Transverse colon (tissue), 4 donors: ENCODE results near the gene BBS4. TPM values are rescaled to one million over a fixed set of nuclear protein-coding genes. Genes with fewer than 3 reads are reported as not detected.

Experiments
- DNase-seq: peaks from one replicate; pipeline ENCODE4 v3.0.0-alpha.2; 2019
- H3K27ac ChIP-seq, 4 donors: fragments of 200-600 bp; sonication (generic); 2 replicates each; pipeline ENCODE4 v1.5.1; 2016 to 2018; ENCODE audit warnings: inconsistent platforms in 4 of 4
- H3K27me3 ChIP-seq: fragments of 200-600 bp; sonication (generic); 2 replicates; pipeline ENCODE4 v1.5.1; 2017; ENCODE audit warnings: inconsistent platforms
- H3K36me3 ChIP-seq, 4 donors: fragments of 200-600 bp; sonication (generic); 2 replicates each; pipeline ENCODE4 v1.5.1; 2017 to 2019; ENCODE audit warnings: inconsistent platforms in 4 of 4
- H3K4me1 ChIP-seq, 4 donors: fragments of 200-600 bp; sonication (generic); 2 replicates each; pipeline ENCODE4 v1.5.1; 2017 to 2020; ENCODE audit warnings: inconsistent platforms in 4 of 4
- H3K4me3 ChIP-seq, 4 donors: fragments of 200-600 bp; sonication (generic); 1 replicate in 1 of 4; 2 replicates in 3 of 4; pipeline versions ENCODE4 v1.5.1 to v1.6.1; 2017 to 2019; ENCODE audit warnings: inconsistent platforms in 4 of 4
- H3K9me3 ChIP-seq, 2 donors: fragments of 200-600 bp; sonication (generic); 2 replicates each; pipeline ENCODE4 v1.5.1; 2017 to 2019; ENCODE audit warnings: inconsistent platforms in 2 of 2
- CTCF ChIP-seq, 5 experiments: fragments of 200-600 bp in 3 of 5; fragments of 450-650 bp in 2 of 5; sonication (generic) in 3 of 5; IDR thresholded peaks; 1 replicate in 2 of 5; 2 replicates in 3 of 5; pipeline ENCODE4 v1.5.1; 2016 to 2017; ENCODE audit warnings: antibody characterized with exemption in 5 of 5, inconsistent platforms in 3 of 5, mild to moderate bottlenecking in 2 of 5, moderate library complexity in 1 of 5
- EP300 ChIP-seq: sonication (generic); formaldehyde crosslinking; IDR thresholded peaks from one replicate; pipeline ENCODE4 v1.6.1; 2017; ENCODE audit warnings: antibody characterized with exemption, low read depth
- POLR2A ChIP-seq: fragments of 450-650 bp; IDR thresholded peaks from one replicate; pipeline ENCODE4 v1.6.1; 2016; ENCODE audit warnings: antibody characterized with exemption, mild to moderate bottlenecking, moderate library complexity
- POLR2AphosphoS5 ChIP-seq, 3 donors: sonication (generic); formaldehyde crosslinking; IDR thresholded peaks; one replicate each; pipeline ENCODE4 v1.6.1; 2016; ENCODE audit warnings: antibody characterized with exemption in 3 of 3
- WGBS, 2 donors: methylation state at CpG; one replicate each; pipeline ENCODE4 v1.1.5; 2018; ENCODE audit warnings: low coverage in 1 of 2; 5-methylcytosine and 5-hydroxymethylcytosine counted together
- in situ Hi-C, 4 donors: fragments of 200-750 bp; cut with MboI; loops; one replicate each; pipeline versions ENCODE4 v1.15.0 to v1.15.1; 2017; ENCODE audit warnings: low sequenced_read_pairs in 3 of 4, low pct_ligation_motif_present in 1 of 4, low pct_unique_long_range_greater_than_20kb in 1 of 4
- intact Hi-C: fragments of 100-400 bp; cut with DNase I; formaldehyde crosslinking; loops from one replicate; pipeline ENCODE4 v1.15.1; 2023; ENCODE audit warnings: low total_unique reads
- total RNA-seq, 4 donors: library from RNA; depleted of rRNA; stranded (reverse); fragments of >200 nt; gene quantifications; one replicate each; pipeline ENCODE4 v1.1.0, GENCODE V29; 2016

BBS4 gene
- total RNA-seq, 4 donors from 2014 or later = 9.2 to 21.3 (median 19.2) TPM

GRCh38 chr15:72732086-72732485 is 46.1 kb downstream of the BBS4 start:
- TF ChIP-seq EP300 (no peak), CTCF (IDR thresholded peaks at IDR 0.05) (no peak), POLR2AphosphoS5 (IDR thresholded peaks at IDR 0.05) (no peak), POLR2A (no peak)
- Histone ChIP-seq H3K9me3 (no peaks in the 10 kb centered on the region), H3K4me3 (no peak overlapping the region), H3K27ac (no peak overlapping the region), H3K4me1 (no peaks in the 10 kb centered on the region), H3K27me3 (no peaks in the 10 kb centered on the region), H3K36me3 (peaks cover 0 to 18% (median 5%) of the 10 kb centered on the region in 4 donors)
- intact Hi-C loops = no loop called here
- in situ Hi-C loops = no loop called here
- no peak for DNase-seq

- Histone ChIP-seq H3K27me3 (no peaks in the 10 kb centered on the region), H3K9me3 (no peaks in the 10 kb centered on the region), H3K4me1 (no peaks in the 10 kb centered on the region), H3K27ac (no peak overlapping the region), H3K36me3 (peaks cover 0 to 18% (median 5%) of the 10 kb centered on the region in 4 donors), H3K4me3 (no peak overlapping the region)
- intact Hi-C loops (no loop called here), in situ Hi-C loops (no loop called here)
- 56 to 92% methylated on average over 1 to 4 of the region's 4 CpGs for WGBS, 2 donors
- no peak for DNase-seq
- TF ChIP-seq EP300 (no peak), POLR2AphosphoS5 (IDR thresholded peaks at IDR 0.05) (no peak), POLR2A (no peak), CTCF (IDR thresholded peaks at IDR 0.05) (no peak)
Measured at GRCh38 chr15:72732516-72732915, 46.5 kb downstream of the BBS4 start.

- Histone ChIP-seq H3K4me3 (no peak overlapping the region), H3K27ac (no peak overlapping the region), H3K9me3 (no peaks in the 10 kb centered on the region), H3K4me1 (no peaks in the 10 kb centered on the region), H3K27me3 (no peaks in the 10 kb centered on the region), H3K36me3 (peaks cover 0 to 23% (median 9%) of the 10 kb centered on the region in 4 donors)
- DNase-seq = no peak
- intact Hi-C loops (no loop called here), in situ Hi-C loops (no loop called here)
- WGBS, 2 donors = 92 to 93% methylated on average over 2 of the region's 2 CpGs
- TF ChIP-seq CTCF (IDR thresholded peaks at IDR 0.05) (no peak), POLR2A (no peak), POLR2AphosphoS5 (IDR thresholded peaks at IDR 0.05) (no peak), EP300 (no peak)
Measured at GRCh38 chr15:72733941-72734738, 48.1 kb downstream of the BBS4 start.

GRCh38 chr15:72735111-72735510 is 49.1 kb downstream of the BBS4 start:
- TF ChIP-seq POLR2A (no peak), POLR2AphosphoS5 (IDR thresholded peaks at IDR 0.05) (no peak), CTCF (IDR thresholded peaks at IDR 0.05) (no peak), EP300 (no peak)
- no peak for DNase-seq
- in situ Hi-C loops (no loop called here), intact Hi-C loops (no loop called here)
- H3K9me3 ChIP-seq = no peaks in the 10 kb centered on the region
- no peak overlapping the region for H3K4me3 ChIP-seq
- no peak overlapping the region for H3K27ac ChIP-seq
- H3K27me3 ChIP-seq = no peaks in the 10 kb centered on the region
- H3K36me3 ChIP-seq = peaks cover 0 to 24% (median 11%) of the 10 kb centered on the region in 4 donors
- H3K4me1 ChIP-seq = no peaks in the 10 kb centered on the region
- WGBS, 2 donors = 96% methylated on average over 2 of the region's 2 CpGs; no CpG with 5 or more reads in 1 of the 2 donors
